Measurements from ENCODE around the gene IPMK.

Gene IPMK
- long read RNA-seq, full-length matches to known transcripts: 4 of 8 reads
- long read RNA-seq, partial matches to known transcripts: 0 of 8 reads
- long read RNA-seq, other reads (novel, unspliced or antisense): 4 of 8 reads

DNA sequence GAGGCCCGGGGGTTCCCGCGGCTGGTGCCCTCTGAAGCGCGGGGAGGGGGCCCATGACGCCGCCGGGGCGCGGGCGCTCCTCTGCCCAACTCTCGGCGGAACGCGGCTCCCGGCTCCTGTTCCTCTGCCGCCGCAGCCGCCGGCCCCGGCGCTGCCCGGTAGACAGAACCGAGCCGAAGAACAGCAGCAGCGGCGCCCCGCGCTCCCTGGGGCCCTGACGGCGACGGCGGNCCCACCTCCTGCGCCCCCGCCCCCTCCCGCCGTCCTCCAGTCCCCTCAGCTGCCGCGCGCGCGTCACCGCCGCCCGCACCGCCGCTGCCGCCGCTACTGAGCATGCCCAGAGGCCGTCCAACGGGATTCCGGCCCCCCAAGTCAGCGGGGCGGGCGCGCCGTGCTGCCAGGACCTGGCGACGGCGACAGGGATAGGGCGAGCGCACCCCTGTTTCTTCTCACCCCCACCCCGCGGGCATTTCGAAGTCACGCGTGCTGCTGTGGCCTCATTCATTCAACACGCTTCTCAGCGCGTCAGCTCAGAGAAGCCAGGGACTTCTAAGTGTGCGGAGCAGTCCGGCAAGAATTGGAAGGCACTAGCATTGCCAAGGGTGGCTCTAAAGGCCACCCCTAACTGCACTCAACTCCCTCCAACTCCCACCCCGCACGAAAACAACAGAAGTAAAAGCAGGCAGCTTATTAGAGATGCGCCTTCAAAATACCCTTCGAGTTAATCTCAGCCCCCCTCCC lies at the start of gene IPMK:
IPMK (minus strand) TSS at position 182 of the 741 bp plus-strand sequence. CDS start 283 bp downstream, outside the sequence.
- DNase-seq (ENCODE audit: low read depth in 1 of 2, low spot score in 1 of 2): peak; percentile 84 to 93
- H3K27ac ChIP-seq (replicated peaks): peak within 1 kb of the TSS; percentile 96
- no peak for TF ChIP-seq SPI1 (IDR thresholded peaks at IDR 0.05; ENCODE audit: borderline replicate concordance, low read depth)
- TF ChIP-seq, protein P1, sequence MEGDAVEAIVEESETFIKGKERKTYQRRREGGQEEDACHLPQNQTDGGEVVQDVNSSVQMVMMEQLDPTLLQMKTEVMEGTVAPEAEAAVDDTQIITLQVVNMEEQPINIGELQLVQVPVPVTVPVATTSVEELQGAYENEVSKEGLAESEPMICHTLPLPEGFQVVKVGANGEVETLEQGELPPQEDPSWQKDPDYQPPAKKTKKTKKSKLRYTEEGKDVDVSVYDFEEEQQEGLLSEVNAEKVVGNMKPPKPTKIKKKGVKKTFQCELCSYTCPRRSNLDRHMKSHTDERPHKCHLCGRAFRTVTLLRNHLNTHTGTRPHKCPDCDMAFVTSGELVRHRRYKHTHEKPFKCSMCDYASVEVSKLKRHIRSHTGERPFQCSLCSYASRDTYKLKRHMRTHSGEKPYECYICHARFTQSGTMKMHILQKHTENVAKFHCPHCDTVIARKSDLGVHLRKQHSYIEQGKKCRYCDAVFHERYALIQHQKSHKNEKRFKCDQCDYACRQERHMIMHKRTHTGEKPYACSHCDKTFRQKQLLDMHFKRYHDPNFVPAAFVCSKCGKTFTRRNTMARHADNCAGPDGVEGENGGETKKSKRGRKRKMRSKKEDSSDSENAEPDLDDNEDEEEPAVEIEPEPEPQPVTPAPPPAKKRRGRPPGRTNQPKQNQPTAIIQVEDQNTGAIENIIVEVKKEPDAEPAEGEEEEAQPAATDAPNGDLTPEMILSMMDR (IDR thresholded peaks at IDR 0.05; ENCODE audit: insufficient read depth, low read length): no peak
- TF ChIP-seq POLR2AphosphoS5 (IDR thresholded peaks at IDR 0.05; ENCODE audit: low read depth): no peak; the same call in 1 of the 2 replicates
- TF ChIP-seq GABPA (IDR thresholded peaks at IDR 0.05; ENCODE audit: low read depth): no peak
- no peak for TF ChIP-seq REST (IDR thresholded peaks at IDR 0.05; ENCODE audit: insufficient replicate concordance, low read depth)

DNA sequence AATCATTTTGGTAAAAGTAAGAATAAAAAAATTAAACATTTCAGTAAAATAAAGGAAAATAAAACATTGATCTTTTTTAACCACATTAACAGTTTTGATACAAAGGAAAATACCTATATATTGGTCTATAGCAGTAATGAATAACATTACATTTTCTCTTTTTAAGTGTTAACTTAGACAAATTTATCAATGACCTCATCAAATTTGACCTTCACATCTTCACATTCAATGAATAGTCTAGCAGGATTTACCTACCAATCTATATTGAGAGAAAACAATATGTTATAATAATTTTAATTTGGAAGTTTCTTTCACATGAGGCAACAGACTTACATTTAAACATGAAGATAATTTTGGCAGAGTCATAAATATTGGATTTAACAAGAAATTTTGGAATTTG lies 49.2 kb upstream of the IPMK start:
- no peak for DNase-seq (ENCODE audit: low read depth in 1 of 2, low spot score in 1 of 2)
- Histone ChIP-seq H3K27ac (replicated peaks) (no peak overlapping the region), H3K27me3 (ENCODE audit: insufficient read depth, poor library complexity, severe bottlenecking) (no peaks in the 10 kb centered on the region), H3K4me3 (replicated peaks; ENCODE audit: insufficient read depth, low read length) (no peak overlapping the region)
- TF ChIP-seq GABPA (IDR thresholded peaks at IDR 0.05; ENCODE audit: low read depth) (no peak), SPI1 (IDR thresholded peaks at IDR 0.05; ENCODE audit: borderline replicate concordance, low read depth) (no peak), POLR2AphosphoS5 (IDR thresholded peaks at IDR 0.05; ENCODE audit: low read depth) (no peak), REST (IDR thresholded peaks at IDR 0.05; ENCODE audit: insufficient replicate concordance, low read depth) (no peak)
- TF ChIP-seq, protein P1 (IDR thresholded peaks at IDR 0.05; ENCODE audit: insufficient read depth, low read length): no peak

More for the DNA sequence above, at the start of gene IPMK:
- peak within 1 kb of the TSS; percentile 83 for H3K4me3 ChIP-seq (replicated peaks; ENCODE audit: insufficient read depth, low read length)
- no peaks in the 10 kb centered on the region for H3K27me3 ChIP-seq (ENCODE audit: insufficient read depth, poor library complexity, severe bottlenecking)

DNA sequence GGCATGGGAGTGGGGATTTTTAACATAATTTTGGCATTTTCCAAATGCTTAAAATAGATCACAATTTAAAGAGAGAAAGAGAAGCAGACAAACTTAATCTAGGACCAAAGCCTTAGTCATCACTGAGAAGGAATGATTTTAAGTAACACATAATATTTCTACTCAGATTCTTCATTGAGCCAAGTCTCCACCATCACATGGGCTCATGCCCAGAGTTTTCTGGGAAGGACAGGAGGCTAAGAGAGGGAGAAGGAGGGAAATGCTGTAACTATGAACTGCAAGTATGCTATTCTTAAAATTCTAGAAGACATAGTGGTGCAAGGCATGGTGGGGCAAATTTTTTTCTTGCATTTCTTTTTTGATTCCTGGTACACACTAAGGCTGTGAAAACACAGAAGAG lies 43.3 kb upstream of the IPMK start:
- TF ChIP-seq SPI1 (IDR thresholded peaks at IDR 0.05; ENCODE audit: borderline replicate concordance, low read depth) (no peak), REST (IDR thresholded peaks at IDR 0.05; ENCODE audit: insufficient replicate concordance, low read depth) (no peak), GABPA (IDR thresholded peaks at IDR 0.05; ENCODE audit: low read depth) (no peak), POLR2AphosphoS5 (IDR thresholded peaks at IDR 0.05; ENCODE audit: low read depth) (no peak)
- TF ChIP-seq, protein P1 (IDR thresholded peaks at IDR 0.05; ENCODE audit: insufficient read depth, low read length): no peak
- Histone ChIP-seq H3K27me3 (ENCODE audit: insufficient read depth, poor library complexity, severe bottlenecking) (peaks cover 3% of the 10 kb centered on the region), H3K4me3 (replicated peaks; ENCODE audit: insufficient read depth, low read length) (no peak overlapping the region), H3K27ac (replicated peaks) (no peak overlapping the region)
- DNase-seq (ENCODE audit: low read depth in 1 of 2, low spot score in 1 of 2): no peak
